HG03439 (cell line): ENCODE data around the gene TCF25.

Experiments
- ATAC-seq: cut with Tn5 transposase; IDR thresholded peaks from one replicate; pipeline ENCODE4 v1.9.1; 2021; ENCODE audit warnings: mild to moderate bottlenecking, moderate library complexity; ENCODE audit not compliant: unreplicated experiment

TCF25 gene

DNA sequence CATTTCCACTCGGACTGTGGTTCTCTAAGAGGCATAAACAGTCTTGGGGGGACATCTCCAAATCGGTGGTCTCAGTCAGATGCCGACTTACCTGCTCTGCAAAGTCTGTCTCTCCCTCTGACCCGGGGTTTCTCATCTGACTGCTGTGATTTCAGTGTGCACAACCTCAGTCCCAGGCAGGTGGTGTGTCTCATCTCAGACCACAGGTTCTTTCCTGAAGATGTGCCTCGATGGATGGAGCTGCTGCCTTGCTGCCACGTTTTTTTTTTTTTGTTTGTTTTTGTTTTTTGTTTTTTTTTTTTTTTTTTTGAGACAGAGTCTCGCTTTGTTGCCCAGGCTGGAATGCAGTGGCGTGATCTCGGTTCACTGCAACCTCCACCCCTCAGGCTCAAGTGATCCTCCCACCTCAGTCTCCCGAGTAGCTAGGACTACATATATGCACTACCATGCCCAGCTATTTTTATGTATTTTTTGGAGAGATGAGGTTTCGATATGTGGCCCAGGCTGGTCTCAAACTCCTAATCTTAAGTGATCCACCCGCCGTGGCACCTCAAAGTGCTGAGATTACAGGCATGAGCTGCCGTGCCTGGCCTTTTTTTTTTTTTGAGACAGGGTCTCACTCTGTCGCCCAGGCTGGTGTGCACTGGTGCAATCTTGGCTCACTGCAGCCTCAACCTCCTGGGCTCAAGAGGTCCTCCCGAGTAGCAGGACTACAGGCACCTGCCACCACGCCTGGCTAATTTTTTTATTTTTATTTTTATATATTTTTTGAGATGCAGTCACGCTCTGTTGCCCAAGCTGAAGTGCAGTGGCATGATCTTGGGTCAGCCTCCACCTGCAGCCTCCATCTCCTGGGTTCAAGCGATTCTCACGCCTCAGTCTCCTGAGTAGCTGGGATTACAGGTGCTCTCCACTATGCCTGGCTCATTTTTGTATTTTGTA lies 29.7 kb upstream of the TCF25 start:
- no peak for ATAC-seq

DNA sequence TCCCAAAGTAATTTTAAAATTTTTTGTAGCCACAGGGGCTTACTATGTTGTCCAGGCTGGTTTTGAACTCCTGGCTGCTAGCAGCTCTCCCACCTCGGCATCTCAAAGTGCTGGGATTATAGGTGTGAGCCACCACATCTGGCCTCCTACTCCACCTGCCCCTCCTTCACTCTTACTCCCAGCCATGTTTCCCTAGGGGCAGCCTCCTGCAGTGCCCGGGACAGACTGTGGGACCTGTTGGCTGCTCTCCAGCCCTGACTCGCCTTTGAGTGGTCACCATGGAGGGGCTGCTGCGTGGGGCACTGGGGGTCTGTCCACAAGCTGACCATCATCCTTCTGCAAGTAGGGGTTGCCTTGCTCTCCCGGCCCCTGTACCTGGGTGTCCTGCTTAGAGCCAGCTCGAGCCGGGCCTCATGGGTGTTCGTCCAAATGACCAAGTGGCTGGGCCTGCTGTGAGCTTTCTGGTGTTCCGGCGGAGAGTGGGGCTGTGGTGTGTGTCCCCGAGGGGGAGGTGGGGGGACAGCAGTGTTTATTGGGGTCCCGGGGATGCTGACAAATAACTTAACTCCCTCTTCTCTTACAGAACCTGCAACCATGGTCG lies 28.6 kb upstream of the TCF25 start:
- no peak for ATAC-seq

DNA sequence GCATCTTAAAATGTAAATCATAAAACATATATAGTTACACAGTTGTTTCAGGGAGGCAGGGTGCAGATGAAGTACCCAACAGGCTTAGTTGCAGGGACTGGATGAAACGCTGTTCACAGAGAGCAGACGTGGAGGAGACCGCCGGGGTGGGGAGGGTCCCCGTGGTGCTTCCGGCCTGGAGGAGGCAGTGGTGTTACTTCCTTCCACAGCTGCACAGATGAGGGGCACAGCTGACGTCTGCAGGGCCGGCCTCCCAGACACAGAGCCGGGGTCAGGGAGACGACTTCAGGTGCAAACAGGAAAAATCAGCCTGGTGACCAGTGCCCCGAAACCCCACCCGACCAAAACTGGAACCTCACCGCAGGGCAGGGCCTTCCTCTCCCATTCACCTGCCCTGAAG lies 28.0 kb upstream of the TCF25 start:
- ATAC-seq = no peak

DNA sequence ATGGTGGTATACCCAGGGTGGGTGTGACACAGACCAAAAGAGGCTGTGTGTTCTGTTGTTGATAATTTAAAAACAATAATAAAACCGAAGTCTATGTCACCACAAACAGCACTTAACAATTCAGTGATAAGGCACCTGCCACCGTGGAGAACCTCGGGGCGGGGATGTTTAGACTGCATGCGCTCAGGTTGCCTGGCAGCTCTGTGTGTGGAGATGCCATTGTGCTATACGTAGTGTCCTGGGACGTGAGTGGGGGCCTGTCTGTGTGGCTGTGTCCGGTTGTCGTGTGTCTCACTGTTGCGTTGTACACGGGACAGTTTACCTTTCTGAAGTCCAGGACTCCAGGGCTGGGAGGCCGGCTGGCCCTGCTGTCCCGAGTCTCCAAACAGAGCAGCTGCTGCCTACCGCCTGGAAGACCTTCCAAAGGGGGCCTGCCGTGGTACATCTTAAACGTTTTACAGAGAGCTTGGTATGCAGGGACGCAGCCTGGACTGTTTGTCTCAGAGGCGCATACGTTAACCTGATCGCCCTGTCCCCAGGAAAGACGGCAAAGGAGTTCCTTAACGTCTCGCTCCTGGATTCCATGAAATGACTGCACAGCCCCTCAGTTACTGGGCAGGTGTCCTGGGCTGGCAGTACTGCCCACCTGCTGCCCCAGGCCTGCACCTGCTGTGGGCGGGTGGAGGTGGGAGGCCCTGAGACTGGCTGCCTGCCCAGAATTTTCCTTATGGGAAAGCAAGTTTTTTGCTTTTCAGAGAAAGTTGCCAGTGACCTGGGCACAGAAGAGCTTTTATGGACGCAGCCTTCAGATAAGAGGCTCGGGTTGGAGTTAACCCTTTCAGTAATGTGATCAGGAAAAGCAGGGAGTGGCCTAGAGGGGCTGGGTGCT lies 26.1 kb upstream of the TCF25 start:
- no peak for ATAC-seq

DNA sequence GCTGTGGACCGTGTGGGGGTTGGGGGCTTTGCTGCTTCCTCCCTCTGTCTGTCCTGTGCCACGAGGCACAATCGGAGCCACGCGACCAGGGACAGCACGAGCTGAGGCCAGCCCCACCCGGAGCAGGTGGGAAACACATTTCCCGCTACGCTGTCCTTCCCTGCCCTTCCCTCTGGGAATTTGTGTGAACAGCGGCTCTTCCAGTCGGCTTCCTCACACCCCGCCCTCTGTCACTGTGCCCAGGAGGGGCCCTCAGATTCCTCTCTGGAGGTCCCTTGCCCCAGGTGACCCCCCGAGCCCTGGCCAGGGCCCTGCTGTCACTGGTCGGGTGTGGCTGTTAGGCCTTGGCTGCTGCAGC lies 25.5 kb upstream of the TCF25 start:
- no peak for ATAC-seq

DNA sequence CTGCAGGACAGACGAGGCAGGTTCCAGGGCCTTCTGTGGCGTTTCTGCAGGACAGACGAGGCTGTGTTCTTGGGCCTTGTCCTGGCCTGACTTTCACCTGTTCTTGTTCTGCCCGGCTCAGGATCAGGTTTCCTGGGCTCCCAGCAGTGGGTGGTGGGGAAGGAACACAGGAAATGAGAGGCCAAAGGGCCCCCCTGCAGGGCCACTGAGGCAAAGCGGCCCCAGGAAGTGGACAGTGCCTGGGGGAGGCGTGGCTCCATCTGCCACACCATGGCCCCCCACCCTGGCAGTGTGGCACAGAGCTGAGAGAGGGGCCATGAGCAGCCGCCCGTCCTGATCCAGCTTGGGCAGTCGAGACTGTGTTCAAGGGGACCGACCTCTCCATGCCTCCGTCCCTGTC lies 24.4 kb upstream of the TCF25 start:
- ATAC-seq = no peak

DNA sequence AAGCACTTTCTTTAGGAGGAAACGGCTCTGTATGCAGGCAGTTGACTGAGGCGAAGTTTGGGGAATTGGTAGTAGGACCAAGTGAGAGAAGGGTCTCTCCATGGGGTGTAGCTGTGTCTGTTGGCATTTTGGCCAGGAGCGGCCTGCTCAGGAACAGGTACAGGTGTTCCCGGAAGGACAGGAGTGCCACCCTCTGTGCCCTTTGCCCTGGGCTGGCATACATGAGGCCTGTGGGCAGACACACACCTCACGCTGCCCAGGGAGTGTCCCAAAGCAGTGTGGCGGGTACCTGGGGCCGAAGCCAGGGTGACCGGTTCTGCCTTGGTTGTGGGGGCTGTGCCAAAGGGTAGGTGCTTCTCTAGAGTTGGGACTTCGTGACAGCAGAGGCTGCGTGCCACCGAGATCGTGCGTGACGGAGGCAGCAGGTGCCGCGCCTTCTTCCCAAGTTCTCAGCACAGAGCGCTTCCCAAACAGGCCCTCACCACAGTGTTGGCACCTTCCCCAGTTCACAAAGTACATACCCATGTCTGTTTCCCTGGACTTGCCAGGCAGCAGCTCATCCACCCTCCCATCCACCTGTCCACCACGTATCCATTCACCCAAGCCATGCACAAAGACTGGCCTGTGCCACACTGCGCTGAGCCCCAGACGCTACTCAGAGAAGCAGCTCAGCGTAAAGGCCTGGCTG lies 19.9 kb upstream of the TCF25 start:
- ATAC-seq = no peak

DNA sequence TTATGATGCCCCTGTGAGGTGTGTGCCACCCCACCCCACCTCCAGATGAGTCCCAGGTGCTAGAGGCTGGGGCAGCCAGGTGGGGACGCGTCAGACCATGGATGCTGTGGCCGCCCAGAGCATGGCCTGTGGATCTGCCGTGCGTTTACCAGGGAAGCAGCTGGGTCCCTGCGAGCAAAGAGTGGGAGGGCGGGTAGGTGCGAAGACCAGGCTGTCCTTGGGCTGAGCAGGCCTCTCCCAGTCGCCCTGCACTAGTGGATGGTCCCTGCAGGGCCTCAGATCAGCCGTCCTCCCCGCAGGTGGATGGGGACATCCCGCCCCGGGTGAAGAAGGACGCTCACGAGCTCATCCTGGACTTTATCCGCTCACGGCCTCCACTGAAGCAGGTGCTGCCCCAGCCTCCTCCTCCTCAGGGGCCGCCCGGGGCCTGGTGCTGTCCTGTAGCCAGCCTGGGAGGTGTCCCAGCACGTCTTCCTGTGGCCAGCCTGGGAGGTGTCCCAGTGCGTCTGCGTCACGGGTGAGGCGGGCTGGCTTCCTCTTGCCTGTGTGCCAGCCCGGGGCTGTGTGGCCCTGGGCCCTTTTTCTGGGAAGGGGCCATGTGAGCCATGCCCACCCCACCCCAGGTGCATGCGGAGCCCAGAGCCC lies 18.0 kb upstream of the TCF25 start:
- no peak for ATAC-seq

DNA sequence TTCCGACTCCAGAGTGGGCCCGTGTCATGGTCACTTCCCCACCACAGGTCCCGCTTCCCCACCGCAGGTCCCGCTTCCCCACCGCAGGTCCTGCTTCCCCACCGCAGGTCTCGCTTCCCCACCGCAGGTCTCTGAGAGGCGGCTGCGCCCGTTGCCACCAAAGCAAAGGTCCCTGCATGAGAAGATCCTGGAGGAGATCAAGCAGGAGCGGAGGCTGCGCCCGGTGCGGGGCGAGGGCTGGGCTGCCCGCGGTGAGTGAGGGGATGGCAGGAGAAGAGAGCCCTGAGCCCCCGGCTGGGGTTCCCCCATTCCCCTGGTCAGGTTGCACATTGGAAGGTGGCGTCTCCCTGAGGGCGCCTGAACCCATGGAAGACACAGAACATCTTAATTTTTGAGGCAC lies 17.4 kb upstream of the TCF25 start:
- ATAC-seq = no peak

DNA sequence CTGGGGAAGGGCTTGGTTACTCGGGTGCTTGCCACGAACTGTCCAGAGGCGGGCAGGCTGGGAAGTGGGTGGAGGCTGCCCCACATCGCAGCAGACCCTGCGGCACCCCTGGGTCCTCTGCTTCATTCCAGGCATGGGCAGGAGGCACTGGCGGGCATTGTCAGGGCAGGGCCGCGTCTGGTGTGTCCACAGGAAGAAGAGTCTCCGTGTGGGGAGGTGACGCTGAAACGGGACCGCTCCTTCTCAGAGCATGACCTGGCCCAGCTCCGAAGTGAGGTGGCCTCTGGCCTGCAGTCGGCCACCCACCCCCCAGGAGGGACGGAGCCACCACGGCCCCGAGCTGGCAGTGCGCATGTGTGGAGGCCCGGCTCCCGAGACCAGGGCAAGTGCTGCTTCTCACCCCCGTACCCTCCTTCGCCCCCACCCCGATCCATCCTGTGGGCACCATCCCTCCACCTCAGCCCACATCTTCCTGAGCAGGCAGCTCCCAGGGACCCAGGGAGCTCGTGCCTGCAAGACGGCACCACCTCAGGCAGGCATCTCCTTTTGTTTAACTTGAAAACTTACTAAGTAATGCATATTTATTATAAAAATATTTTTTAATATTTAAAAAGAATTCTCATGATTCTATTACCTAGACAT lies 14.3 kb upstream of the TCF25 start:
- ATAC-seq = no peak

DNA sequence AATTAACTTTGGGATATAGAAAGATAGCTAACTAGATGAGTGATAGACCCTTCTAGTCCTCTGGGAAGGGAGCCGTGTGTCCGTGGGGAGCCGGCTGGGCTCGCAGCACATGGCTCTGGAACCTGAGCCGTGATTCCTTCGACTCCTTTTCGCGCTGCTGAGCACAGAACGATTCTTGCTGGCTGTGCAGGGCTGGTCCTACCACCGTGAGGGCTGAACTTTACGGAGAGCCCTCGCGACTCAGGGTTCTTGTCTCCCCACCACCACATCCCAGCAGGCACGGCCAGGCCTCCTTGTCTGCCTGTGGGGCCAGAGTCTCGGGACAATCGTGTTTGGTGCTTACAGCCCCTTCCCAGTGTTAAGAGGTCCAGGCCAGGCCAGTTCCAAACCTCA lies 13.8 kb upstream of the TCF25 start:
- no peak for ATAC-seq

DNA sequence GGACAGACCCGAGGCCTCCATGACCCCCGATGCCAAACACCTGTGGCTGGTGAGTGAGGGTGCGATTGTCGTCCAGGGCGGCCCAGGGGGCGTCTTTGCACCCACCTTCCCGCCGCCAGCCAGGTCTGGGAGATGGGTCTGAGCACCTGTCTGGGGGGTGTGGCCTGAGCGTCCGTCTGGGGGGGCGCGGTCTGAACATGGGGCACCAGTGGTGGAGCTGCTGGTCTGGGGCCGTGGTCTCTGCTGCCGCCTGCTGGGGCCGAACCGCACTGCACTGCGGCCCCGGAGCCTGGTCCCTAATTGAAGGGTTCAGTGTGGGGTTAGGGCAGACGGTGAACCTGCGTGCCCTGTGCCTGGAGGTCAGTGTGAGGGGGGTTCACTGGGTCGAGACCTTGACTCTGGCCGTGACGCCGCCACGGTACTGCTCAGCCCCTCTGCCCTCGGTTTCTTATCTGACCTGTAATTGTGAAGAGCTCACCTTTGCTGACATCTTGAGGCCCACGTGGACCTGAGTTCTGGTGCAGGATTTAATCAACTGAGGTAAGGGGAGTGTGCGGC lies 12.6 kb upstream of the TCF25 start:
- no peak for ATAC-seq

DNA sequence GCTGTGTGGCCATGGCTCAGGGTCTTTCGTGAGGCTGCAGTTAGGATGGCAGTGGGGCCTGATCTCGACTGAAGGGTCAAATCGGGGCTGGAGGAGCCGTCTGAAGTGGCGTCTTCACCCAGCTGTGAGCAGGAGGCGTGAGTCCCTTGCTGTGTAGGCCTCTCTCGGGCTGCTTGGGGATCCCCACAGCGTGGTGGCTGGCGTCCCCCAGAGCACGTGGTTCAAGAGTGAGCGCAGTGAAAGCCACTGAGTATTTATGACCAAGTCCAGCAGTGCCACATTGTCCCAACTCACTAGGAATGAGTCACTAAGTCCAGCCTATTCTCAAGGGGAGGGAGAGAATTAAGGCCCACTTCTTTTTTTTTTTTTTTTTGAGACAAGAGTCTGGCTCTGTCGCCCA lies 11.7 kb upstream of the TCF25 start:
- no peak for ATAC-seq

DNA sequence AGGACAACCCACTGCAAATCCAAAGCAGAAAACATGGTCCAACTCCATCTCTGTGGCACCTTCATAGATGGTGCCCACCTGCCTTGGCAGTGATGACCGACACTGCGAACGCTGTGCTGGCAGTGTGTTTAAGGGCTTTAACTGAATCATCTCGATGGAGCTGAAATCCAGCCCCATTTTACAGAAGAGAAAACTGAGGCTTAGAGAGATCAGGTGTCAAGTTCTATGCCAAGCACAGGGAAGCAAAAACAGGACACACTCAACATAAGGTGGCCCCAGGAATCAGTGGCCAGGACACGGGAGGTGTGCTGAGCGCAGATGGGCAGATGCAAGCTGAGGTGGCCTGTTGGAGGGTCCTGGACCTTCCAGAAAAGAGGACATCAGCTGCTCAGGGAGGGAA lies 10.7 kb upstream of the TCF25 start:
- no peak for ATAC-seq

DNA sequence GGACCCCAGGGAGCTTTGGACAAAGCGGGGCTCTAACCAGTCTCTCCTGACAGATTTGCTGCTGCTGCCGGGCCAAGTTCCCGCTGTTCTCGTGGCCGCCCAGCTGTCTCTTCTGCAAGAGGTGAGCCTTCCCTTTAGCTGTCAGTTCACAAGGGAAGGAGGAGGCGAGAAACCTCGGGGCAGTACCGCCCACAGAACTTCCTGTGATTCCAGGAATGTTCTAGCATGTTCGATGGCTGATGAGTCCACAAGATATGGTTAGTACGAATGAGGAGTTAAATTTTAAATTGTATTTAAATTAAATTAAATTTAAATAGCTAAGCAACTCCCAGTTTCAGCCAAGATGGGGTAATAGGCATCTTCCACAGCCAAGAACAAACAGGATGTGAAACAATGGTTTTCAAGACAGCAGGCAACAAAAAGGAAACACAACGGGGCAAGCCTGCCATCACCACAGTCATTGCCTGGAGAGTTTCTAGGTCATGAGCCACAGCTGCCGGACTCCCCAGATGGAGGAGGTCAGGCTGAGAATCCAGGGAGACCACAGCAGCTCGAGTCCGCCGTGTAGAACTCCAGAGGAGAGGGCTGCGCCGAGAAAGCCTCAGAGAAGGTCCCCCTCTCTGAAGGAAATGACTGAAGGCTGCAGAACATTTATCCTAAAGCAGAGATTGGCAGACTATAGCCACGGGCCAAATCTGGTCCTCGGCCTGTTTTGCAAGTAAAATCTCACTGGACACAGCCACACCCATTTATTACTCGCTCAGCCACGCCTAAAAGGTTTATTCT lies 9.5 kb upstream of the TCF25 start:
- ATAC-seq = no peak

DNA sequence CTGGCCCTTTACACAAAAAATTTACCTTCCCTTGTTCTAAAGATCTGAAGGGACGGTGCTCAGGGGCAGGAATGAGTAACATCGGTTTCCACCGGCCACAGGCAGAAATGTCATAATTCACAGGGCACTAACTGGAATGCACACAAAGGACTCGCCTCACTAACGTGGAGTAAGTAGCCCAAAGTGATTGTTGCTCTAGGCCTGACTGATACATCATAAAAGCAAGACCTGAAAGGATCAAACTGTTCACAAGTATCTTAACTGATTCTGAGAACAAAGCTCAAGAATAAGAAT lies 8.9 kb upstream of the TCF25 start:
- ATAC-seq = no peak

DNA sequence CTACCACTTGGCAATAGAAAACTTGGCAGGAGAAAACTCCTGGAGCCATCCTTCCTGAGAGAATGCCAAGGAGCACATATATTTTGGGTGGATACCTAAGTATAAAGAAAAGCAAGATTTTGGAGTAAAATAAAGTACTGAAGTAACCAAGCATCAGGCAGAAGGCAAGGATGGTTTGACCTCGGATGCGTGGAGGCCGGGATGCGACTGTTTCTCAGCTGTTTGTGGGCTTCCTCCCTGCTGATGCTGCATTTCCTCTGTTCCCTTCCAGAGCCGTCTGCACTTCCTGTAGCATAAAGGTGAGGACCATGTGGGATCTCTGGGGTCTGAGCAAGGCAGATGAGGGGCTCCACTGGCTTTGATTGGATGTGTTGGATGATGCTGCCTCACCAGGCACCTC lies 5.5 kb upstream of the TCF25 start:
- no peak for ATAC-seq

DNA sequence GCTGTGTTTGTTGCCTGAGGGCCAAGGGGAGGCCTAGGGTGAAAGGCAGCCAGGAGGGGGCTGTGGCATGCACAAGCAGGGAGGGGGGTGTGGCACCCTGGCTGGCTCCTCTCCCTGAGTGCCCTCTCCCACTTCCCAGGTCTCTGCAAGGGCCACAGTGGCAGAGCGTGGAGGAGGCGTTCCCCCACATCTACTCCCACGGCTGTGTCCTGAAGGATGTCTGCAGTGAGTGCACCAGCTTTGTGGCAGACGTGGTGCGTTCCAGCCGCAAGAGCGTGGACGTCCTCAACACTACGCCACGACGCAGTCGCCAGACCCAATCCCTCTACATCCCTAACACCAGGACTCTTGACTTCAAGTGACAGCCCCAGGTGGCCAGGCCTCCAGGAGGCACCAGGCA lies 3.5 kb upstream of the TCF25 start:
- no peak for ATAC-seq

DNA sequence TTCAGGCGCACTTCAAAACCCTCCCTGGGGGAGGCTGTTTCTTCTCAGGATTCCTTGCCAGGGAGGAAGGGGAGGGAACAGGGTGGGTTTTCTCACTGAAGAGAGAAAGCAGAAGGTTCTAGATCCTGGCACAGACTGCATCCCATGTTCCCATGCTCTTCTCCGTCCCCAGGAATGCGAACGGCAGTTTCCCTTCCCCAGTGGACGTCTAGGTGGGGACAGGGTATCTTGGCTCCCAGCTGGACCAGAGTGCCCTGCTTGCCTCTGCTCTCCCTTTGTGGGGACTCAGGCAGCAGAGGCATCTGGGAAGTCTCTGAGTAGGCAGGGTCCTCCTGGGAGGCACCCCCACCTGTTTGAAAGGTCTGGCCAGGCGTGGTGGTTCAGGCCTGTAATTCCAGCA lies 3.0 kb upstream of the TCF25 start:
- no peak for ATAC-seq
